Fibroblast of lung (primary cell): ENCODE data around the gene COL28A1. TPM values are rescaled to one million over a fixed set of nuclear protein-coding genes. Genes with fewer than 3 reads are reported as not detected.

ENCODE experiments used
- DNase-seq, 2 donors: peaks; one replicate each; pipeline versions ENCODE4 v3.0.0 to v3.0.0-alpha.2; 2010; ENCODE audit warnings: low read depth in 2 of 2
- H2AFZ ChIP-seq: 2 replicates; pipeline ENCODE4 v1.5.1; 2012; ENCODE audit warnings: low read length, control low read depth, inconsistent platforms
- H3K27ac ChIP-seq: 2 replicates; pipeline ENCODE4 v1.5.1; 2011; ENCODE audit warnings: low read length, control low read depth; ENCODE audit not compliant: insufficient read depth
- H3K27me3 ChIP-seq: 2 replicates; pipeline ENCODE4 v1.5.1; 2011; ENCODE audit warnings: mild to moderate bottlenecking, low read length; ENCODE audit not compliant: control insufficient read depth, insufficient read depth
- H3K36me3 ChIP-seq: 2 replicates; pipeline ENCODE4 v1.5.1; 2011; ENCODE audit warnings: low read length; ENCODE audit not compliant: control insufficient read depth, insufficient read depth
- H3K4me1 ChIP-seq: 2 replicates; pipeline ENCODE4 v1.5.1; 2011; ENCODE audit warnings: low read length; ENCODE audit not compliant: control insufficient read depth, insufficient read depth; ENCODE audit errors: extremely low read depth
- H3K4me2 ChIP-seq: 2 replicates; pipeline ENCODE4 v1.5.1; 2011; ENCODE audit warnings: low read length, control low read depth; ENCODE audit not compliant: insufficient read depth; ENCODE audit errors: extremely low read depth
- H3K4me3 ChIP-seq, 4 experiments: fragments of 200-600 bp in 1 of 4; sonication (generic) in 1 of 4; replicated peaks in 1 of 4; 2 replicates each; pipeline ENCODE4 v1.5.1; 2011 to 2016; ENCODE audit warnings: low read length in 4 of 4, low read depth in 3 of 4, mild to moderate bottlenecking in 3 of 4, control low read depth in 2 of 4, inconsistent platforms in 1 of 4, mixed read lengths in 1 of 4; ENCODE audit not compliant: insufficient read depth in 1 of 4; ENCODE audit errors: control extremely low read depth in 1 of 4
- H3K79me2 ChIP-seq: 2 replicates; pipeline ENCODE4 v1.5.1; 2012; ENCODE audit warnings: mild to moderate bottlenecking, low read length, inconsistent platforms; ENCODE audit not compliant: control insufficient read depth, insufficient read depth
- H3K9ac ChIP-seq: 2 replicates; pipeline ENCODE4 v1.5.1; 2011; ENCODE audit warnings: mild to moderate bottlenecking, low read length, control low read depth; ENCODE audit not compliant: insufficient read depth
- H3K9me3 ChIP-seq: 2 replicates; pipeline ENCODE4 v1.5.1; 2012; ENCODE audit warnings: low read depth, low read length; ENCODE audit not compliant: control insufficient read depth, insufficient read depth
- H4K20me1 ChIP-seq: 2 replicates; pipeline ENCODE4 v1.5.1; 2011; ENCODE audit warnings: low read length; ENCODE audit not compliant: control insufficient read depth, insufficient read depth; ENCODE audit errors: extremely low read depth
- CTCF ChIP-seq, 2 donors: IDR thresholded peaks in 1 of 2; conservative IDR thresholded peaks in 1 of 2; 1 replicate in 1 of 2; 2 replicates in 1 of 2; pipeline ENCODE4 v1.5.1; 2011 to 2012; ENCODE audit warnings: low read length in 2 of 2, control low read depth in 1 of 2, inconsistent platforms in 1 of 2, low read depth in 1 of 2, mild to moderate bottlenecking in 1 of 2
- EZH2 ChIP-seq: IDR thresholded peaks from 2 replicates; pipeline ENCODE4 v1.5.1; 2012; ENCODE audit warnings: low read length, control low read depth, mild to moderate bottlenecking; ENCODE audit errors: missing control alignments
- polyA plus RNA-seq, 2 donors: library from polyadenylated mRNA; depleted of rRNA in 1 of 2; stranded (reverse) in 1 of 2; unstranded in 1 of 2; fragments of >200 nt; gene quantifications; 2 replicates each; pipeline ENCODE4 v1.2.1, GENCODE V29; 2011 to 2012; ENCODE audit warnings: missing spikeins in 1 of 2
- total RNA-seq: library from RNA; depleted of rRNA; stranded (reverse); fragments of >200 nt; gene quantifications from 2 replicates; pipeline ENCODE4 v1.2.1, GENCODE V29; 2014

Gene COL28A1
- total and polyA plus RNA-seq, 2 donors (not counting 1 experiment from before 2014, with no cell fraction given), result 0.01 to 0.17 TPM

GRCh38 chr7:7454000-7454399 lies 81.7 kb downstream of the COL28A1 start:
- Histone ChIP-seq H3K9ac (no peak overlapping the region), H3K27ac (no peak overlapping the region), H3K4me3 (no peak overlapping the region), H3K4me1 (no peaks in the 10 kb centered on the region), H3K4me2 (no peak overlapping the region), H4K20me1 (no peaks in the 10 kb centered on the region), H3K36me3 (no peaks in the 10 kb centered on the region), H2AFZ (no peak overlapping the region), H3K27me3 (no peaks in the 10 kb centered on the region), H3K9me3 (no peaks in the 10 kb centered on the region), H3K79me2 (no peaks in the 10 kb centered on the region)
- DNase-seq, result no peak
- TF ChIP-seq EZH2, result no peak
- TF ChIP-seq CTCF (conservative IDR thresholded peaks at IDR 0.05 in 1 of 2, IDR thresholded peaks at IDR 0.05 in 1 of 2; ENCODE audit: low read depth in 1 of 2, low read length in 2 of 2), result no peak

GRCh38 chr7:7452652-7453051 lies 83.0 kb downstream of the COL28A1 start:
- no peak overlapping the region for H3K4me3 ChIP-seq
- TF ChIP-seq CTCF (conservative IDR thresholded peaks at IDR 0.05 in 1 of 2, IDR thresholded peaks at IDR 0.05 in 1 of 2; ENCODE audit: low read depth in 1 of 2, low read length in 2 of 2), result no peak
- no peaks in the 10 kb centered on the region for H4K20me1 ChIP-seq

GRCh38 chr7:7452119-7452518 lies 83.6 kb downstream of the COL28A1 start:
- Histone ChIP-seq H3K9me3 (no peaks in the 10 kb centered on the region), H3K4me3 (no peak overlapping the region), H4K20me1 (no peaks in the 10 kb centered on the region), H3K4me1 (no peaks in the 10 kb centered on the region), H3K4me2 (no peak overlapping the region), H3K27me3 (no peaks in the 10 kb centered on the region), H3K9ac (no peak overlapping the region), H3K27ac (no peak overlapping the region), H2AFZ (no peak overlapping the region), H3K36me3 (no peaks in the 10 kb centered on the region), H3K79me2 (no peaks in the 10 kb centered on the region)
- no peak for DNase-seq
- TF ChIP-seq EZH2 (no peak), CTCF (conservative IDR thresholded peaks at IDR 0.05 in 1 of 2, IDR thresholded peaks at IDR 0.05 in 1 of 2; ENCODE audit: low read depth in 1 of 2, low read length in 2 of 2) (no peak)

More at GRCh38 chr7:7452652-7453051, 83.0 kb downstream of the COL28A1 start:
- Histone ChIP-seq H2AFZ (no peak overlapping the region), H3K4me1 (no peaks in the 10 kb centered on the region), H3K9ac (no peak overlapping the region), H3K4me2 (no peak overlapping the region), H3K9me3 (no peaks in the 10 kb centered on the region), H3K27ac (no peak overlapping the region), H3K27me3 (no peaks in the 10 kb centered on the region), H3K79me2 (no peaks in the 10 kb centered on the region), H3K36me3 (no peaks in the 10 kb centered on the region)
- DNase-seq, result no peak
